Keratinocyte (primary cell): Measurements from ENCODE around the gene ANKRD44. TPM values are rescaled to one million over a fixed set of nuclear protein-coding genes. Genes with fewer than 3 reads are reported as not detected.

Source experiments
- DNase-seq: peaks from one replicate; pipeline ENCODE4 v3.0.0-alpha.2; 2011; ENCODE audit warnings: low read depth, missing footprints, low spot score
- FAIRE-seq: peaks from 2 replicates; lab custom pipeline; 2011; peaks lifted over from hg19 to GRCh38; lab: Jason Lieb, UNC
- H2AFZ ChIP-seq: 2 replicates; pipeline ENCODE4 v1.6.0; 2012; ENCODE audit warnings: low read length, control low read depth, inconsistent platforms; ENCODE audit not compliant: control insufficient read depth
- H3K27ac ChIP-seq: 2 replicates; pipeline ENCODE4 v1.5.1; 2011; ENCODE audit warnings: low read length; ENCODE audit not compliant: control insufficient read depth, insufficient read depth
- H3K27me3 ChIP-seq: 3 replicates; pipeline ENCODE4 v1.6.0; 2011; ENCODE audit warnings: low read length; ENCODE audit not compliant: control insufficient read depth, insufficient read depth; ENCODE audit errors: extremely low read depth
- H3K36me3 ChIP-seq, 2 experiments: 2 replicates in 1 of 2; 3 replicates in 1 of 2; pipeline ENCODE4 v1.5.1; 2011; ENCODE audit warnings: low read length in 2 of 2, mild to moderate bottlenecking in 1 of 2; ENCODE audit not compliant: control insufficient read depth in 2 of 2, insufficient read depth in 2 of 2; ENCODE audit errors: extremely low read depth in 1 of 2
- H3K4me1 ChIP-seq: 3 replicates; pipeline ENCODE4 v1.5.1; 2011; ENCODE audit warnings: low read length; ENCODE audit not compliant: control insufficient read depth, insufficient read depth; ENCODE audit errors: extremely low read depth
- H3K4me2 ChIP-seq: 3 replicates; pipeline ENCODE4 v1.6.0; 2011; ENCODE audit warnings: low read depth, low read length; ENCODE audit not compliant: control insufficient read depth, insufficient read depth; ENCODE audit errors: extremely low read depth
- H3K4me3 ChIP-seq, 3 experiments: fragments of 200-600 bp in 1 of 3; sonication (generic) in 1 of 3; 2 replicates in 2 of 3; 3 replicates in 1 of 3; pipeline ENCODE4 v1.5.1; 2011 to 2016; ENCODE audit warnings: low read length in 3 of 3, mild to moderate bottlenecking in 3 of 3, control low read depth in 2 of 3, inconsistent platforms in 1 of 3, low read depth in 1 of 3, mixed read lengths in 1 of 3, mixed run types in 1 of 3, moderate library complexity in 1 of 3; ENCODE audit not compliant: control insufficient read depth in 2 of 3, insufficient read depth in 2 of 3; ENCODE audit errors: extremely low read depth in 1 of 3
- H3K79me2 ChIP-seq: 2 replicates; pipeline ENCODE4 v1.6.0; 2012; ENCODE audit warnings: low read length; ENCODE audit not compliant: control insufficient read depth, insufficient read depth
- H3K9ac ChIP-seq: 3 replicates; pipeline ENCODE4 v1.6.0; 2011; ENCODE audit warnings: low read length; ENCODE audit not compliant: control insufficient read depth, insufficient read depth; ENCODE audit errors: extremely low read depth
- H3K9me1 ChIP-seq: 3 replicates; pipeline ENCODE4 v1.6.0; 2011; ENCODE audit warnings: low read length; ENCODE audit not compliant: control insufficient read depth, insufficient read depth; ENCODE audit errors: extremely low read depth
- H3K9me3 ChIP-seq: 2 replicates; pipeline ENCODE4 v1.5.1; 2012; ENCODE audit warnings: low read depth, low read length; ENCODE audit not compliant: control insufficient read depth
- H4K20me1 ChIP-seq: 3 replicates; pipeline ENCODE4 v1.6.0; 2011; ENCODE audit warnings: low read length; ENCODE audit not compliant: control insufficient read depth, insufficient read depth; ENCODE audit errors: extremely low read depth
- EZH2 ChIP-seq: IDR thresholded peaks from one replicate; pipeline ENCODE4 v1.6.1; 2012; ENCODE audit warnings: inconsistent platforms, mild to moderate bottlenecking, low read length, moderate library complexity
- dilution Hi-C: fragments of 300-500 bp; cut with MboI; formaldehyde crosslinking; loops from one replicate; pipeline ENCODE4 v1.7.0; 2020; ENCODE audit warnings: low sequenced_read_pairs; ENCODE audit not compliant: extremely low pct_ligation_motif_present
- polyA plus RNA-seq, 5 experiments: library from polyadenylated mRNA; depleted of rRNA in 3 of 5; stranded (reverse) in 3 of 5; stranded (forward) in 1 of 5; unstranded in 1 of 5; fragments of >200 nt; gene quantifications; 1 replicate in 1 of 5; 2 replicates in 3 of 5; 3 replicates in 1 of 5; pipeline versions ENCODE4 v1.2.1 to v1.2.3, GENCODE V29; 2011 to 2012; ENCODE audit warnings: missing spikeins in 2 of 5, low read depth in 1 of 5, low replicate concordance in 1 of 5
- TF ChIP-seq, protein P1 (sequence below), 3 experiments: IDR thresholded peaks in 1 of 3; conservative IDR thresholded peaks in 1 of 3; optimal IDR thresholded peaks in 1 of 3; 2 replicates in 2 of 3; 3 replicates in 1 of 3; pipeline versions ENCODE3 to v1.5.1; 2011; ENCODE audit warnings: low read length in 3 of 3, mild to moderate bottlenecking in 3 of 3, moderate library complexity in 2 of 3, control low read depth in 1 of 3, inconsistent platforms in 1 of 3; ENCODE audit not compliant: insufficient read depth in 2 of 3; ENCODE audit errors: extremely low read depth in 1 of 3

Gene ANKRD44
- polyA plus RNA-seq, 1 donor (not counting 4 experiments of a cell fraction or from before 2014, with no cell fraction given) = 0.35 TPM

DNA sequence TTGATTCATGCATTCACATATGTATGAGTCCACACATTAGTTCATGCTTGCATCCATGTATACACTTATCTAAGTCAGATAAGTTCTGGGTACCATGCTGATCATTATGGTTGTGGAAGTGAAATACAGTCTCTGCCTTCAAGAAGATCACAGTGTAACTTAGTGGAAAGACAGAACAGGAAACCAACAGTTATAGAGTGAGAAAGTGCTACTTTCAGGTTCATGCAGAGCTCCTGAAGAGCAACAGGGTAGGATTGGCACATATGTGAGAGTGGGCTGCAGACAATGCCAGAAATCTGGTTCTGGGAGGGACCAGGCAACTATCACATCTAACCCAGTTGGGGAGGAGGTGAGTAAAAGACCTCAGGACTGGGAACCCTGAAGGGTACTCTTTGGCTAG is 348.7 kb downstream of the ANKRD44 start:
- DNase-seq = no peak
- no peak overlapping the region for H3K9ac ChIP-seq
- H2AFZ ChIP-seq = no peak overlapping the region
- no peaks in the 10 kb centered on the region for H3K9me1 ChIP-seq
- dilution Hi-C loops = no loop called here
- H3K4me1 ChIP-seq = peaks cover 11% of the 10 kb centered on the region
- H4K20me1 ChIP-seq = no peaks in the 10 kb centered on the region
- no peak overlapping the region for H3K4me3 ChIP-seq
- H3K79me2 ChIP-seq = no peaks in the 10 kb centered on the region
- no peak for TF ChIP-seq EZH2
- TF ChIP-seq, protein P1, sequence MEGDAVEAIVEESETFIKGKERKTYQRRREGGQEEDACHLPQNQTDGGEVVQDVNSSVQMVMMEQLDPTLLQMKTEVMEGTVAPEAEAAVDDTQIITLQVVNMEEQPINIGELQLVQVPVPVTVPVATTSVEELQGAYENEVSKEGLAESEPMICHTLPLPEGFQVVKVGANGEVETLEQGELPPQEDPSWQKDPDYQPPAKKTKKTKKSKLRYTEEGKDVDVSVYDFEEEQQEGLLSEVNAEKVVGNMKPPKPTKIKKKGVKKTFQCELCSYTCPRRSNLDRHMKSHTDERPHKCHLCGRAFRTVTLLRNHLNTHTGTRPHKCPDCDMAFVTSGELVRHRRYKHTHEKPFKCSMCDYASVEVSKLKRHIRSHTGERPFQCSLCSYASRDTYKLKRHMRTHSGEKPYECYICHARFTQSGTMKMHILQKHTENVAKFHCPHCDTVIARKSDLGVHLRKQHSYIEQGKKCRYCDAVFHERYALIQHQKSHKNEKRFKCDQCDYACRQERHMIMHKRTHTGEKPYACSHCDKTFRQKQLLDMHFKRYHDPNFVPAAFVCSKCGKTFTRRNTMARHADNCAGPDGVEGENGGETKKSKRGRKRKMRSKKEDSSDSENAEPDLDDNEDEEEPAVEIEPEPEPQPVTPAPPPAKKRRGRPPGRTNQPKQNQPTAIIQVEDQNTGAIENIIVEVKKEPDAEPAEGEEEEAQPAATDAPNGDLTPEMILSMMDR (optimal IDR thresholded peaks at IDR 0.05 in 1 of 3, IDR thresholded peaks at IDR 0.05 in 1 of 3, conservative IDR thresholded peaks at IDR 0.05 in 1 of 3; ENCODE audit: extremely low read depth in 1 of 3, insufficient read depth in 2 of 3, low read length in 3 of 3) = no peak
- no peaks in the 10 kb centered on the region for H3K27me3 ChIP-seq
- FAIRE-seq = no peak
- no peak overlapping the region for H3K4me2 ChIP-seq
- no peak overlapping the region for H3K27ac ChIP-seq
- H3K36me3 ChIP-seq = no peaks in the 10 kb centered on the region
- no peaks in the 10 kb centered on the region for H3K9me3 ChIP-seq

DNA sequence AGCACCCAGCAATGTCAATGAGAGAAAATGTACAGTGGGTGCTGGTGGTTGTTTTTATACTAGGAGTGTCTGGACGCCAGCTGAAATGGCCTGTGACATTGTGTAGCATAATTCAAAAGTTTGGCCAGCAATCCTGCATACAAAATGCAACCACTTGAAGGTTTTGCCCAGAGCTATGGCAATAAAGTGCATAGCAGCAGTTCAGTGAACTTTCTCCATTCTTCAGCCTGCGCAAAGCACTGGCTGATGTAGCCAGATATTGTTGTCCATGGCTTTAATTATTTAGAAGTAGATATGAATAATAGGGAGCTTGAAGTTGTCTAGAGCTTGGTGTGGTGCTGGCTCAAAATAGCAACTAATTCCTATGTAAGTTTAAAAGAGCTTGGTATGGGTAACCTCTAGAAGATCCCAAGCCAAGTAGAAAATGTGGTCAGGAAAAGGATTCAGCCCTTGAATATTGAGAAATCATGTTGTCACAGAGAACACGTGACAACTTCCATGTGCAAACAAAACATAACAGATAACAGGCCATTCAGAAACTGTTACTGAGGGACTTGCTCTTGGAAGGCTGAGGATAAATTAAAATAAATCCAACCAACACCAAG is 350.7 kb downstream of the ANKRD44 start:
- Histone ChIP-seq H3K9ac (no peak overlapping the region), H3K4me2 (no peak overlapping the region), H3K4me1 (peaks cover 17% of the 10 kb centered on the region), H3K9me1 (no peaks in the 10 kb centered on the region), H3K9me3 (no peaks in the 10 kb centered on the region), H3K4me3 (no peak overlapping the region), H2AFZ (no peak overlapping the region), H3K36me3 (no peaks in the 10 kb centered on the region), H3K79me2 (no peaks in the 10 kb centered on the region), H4K20me1 (no peaks in the 10 kb centered on the region), H3K27ac (no peak overlapping the region), H3K27me3 (no peaks in the 10 kb centered on the region)
- DNase-seq (no peak), FAIRE-seq (no peak)
- dilution Hi-C loops = no loop called here
- TF ChIP-seq, protein P1 (optimal IDR thresholded peaks at IDR 0.05 in 1 of 3, IDR thresholded peaks at IDR 0.05 in 1 of 3, conservative IDR thresholded peaks at IDR 0.05 in 1 of 3; ENCODE audit: extremely low read depth in 1 of 3, insufficient read depth in 2 of 3, low read length in 3 of 3) = no peak
- no peak for TF ChIP-seq EZH2
